Measurements from ENCODE around the gene SCFD2.

GRCh38 chr4:53116954-53117353, 248.9 kb downstream of the SCFD2 start:
- no peak for TF ChIP-seq CTCF (IDR thresholded peaks at IDR 0.05 in 4 of 5, conservative IDR thresholded peaks at IDR 0.05 in 1 of 5)
- TF ChIP-seq POLR2A (IDR thresholded peaks at IDR 0.05): no peak
